Caco-2 (cell line): Measurements from ENCODE around the gene RRP1. TPM values are rescaled to one million over a fixed set of nuclear protein-coding genes. Genes with fewer than 3 reads are reported as not detected.
A peak's percentile ranks its signal among the peaks of the same experiment; 100 is the strongest.

Experiments used
- BruUV-seq: library from RNA; stranded (reverse); fragments of 400-500 nt; replicated peaks from 2 replicates; lab custom pipeline; 2021; lab: Mats Ljungman, UMichigan
- CTCF ChIA-PET: fragments of 300-600 bp; sonication (Branson Sonifier 250); formaldehyde crosslinking; loops from one replicate; lab custom pipeline; 2022; ENCODE audit warnings: antibody characterized with exemption; lab: Charles Lee
- POLR2A ChIA-PET: fragments of 300-600 bp; sonication (Branson Sonifier 250); formaldehyde crosslinking; loops from one replicate; lab custom pipeline; 2022; ENCODE audit warnings: antibody characterized with exemption; lab: Charles Lee
- DNase-seq, 2 experiments: peaks; one replicate each; pipeline versions ENCODE4 v3.0.0 to v3.0.0-alpha.2; 2020 to 2022
- H3K27me3 ChIP-seq: replicated peaks from 2 replicates; pipeline ENCODE4 v1.6.0; 2011; ENCODE audit warnings: low read length; ENCODE audit not compliant: control insufficient read depth, insufficient read depth
- H3K36me3 ChIP-seq: 2 replicates; pipeline ENCODE4 v1.5.1; 2011; ENCODE audit warnings: low read length; ENCODE audit not compliant: control insufficient read depth, insufficient read depth
- H3K4me1 ChIP-seq: fragments of 250-450 bp; sonication (Bioruptor Pico); 2 replicates; pipeline ENCODE4 v1.5.1; 2020; ENCODE audit warnings: mild to moderate bottlenecking
- H3K4me3 ChIP-seq: 2 replicates; pipeline ENCODE4 v1.5.1; 2011; ENCODE audit warnings: low read depth, mild to moderate bottlenecking, control low read depth, low read length
- H3K9me3 ChIP-seq: fragments of 250-450 bp; sonication (Bioruptor Pico); 2 replicates; pipeline ENCODE4 v1.5.1; 2020; ENCODE audit warnings: mild to moderate bottlenecking, moderate library complexity
- H3K27ac Mint-ChIP-seq: one replicate; pipeline ENCODE4 v1.8.0; 2022; ENCODE audit warnings: mixed read lengths; ENCODE audit not compliant: unreplicated experiment
- H3K27me3 Mint-ChIP-seq: one replicate; pipeline ENCODE4 v1.8.0; 2022; ENCODE audit warnings: mixed read lengths; ENCODE audit not compliant: insufficient read depth, unreplicated experiment
- H3K36me3 Mint-ChIP-seq: one replicate; pipeline ENCODE4 v1.8.0; 2022; ENCODE audit warnings: mild to moderate bottlenecking, mixed read lengths; ENCODE audit not compliant: insufficient read depth, unreplicated experiment
- H3K4me1 Mint-ChIP-seq: one replicate; pipeline ENCODE4 v1.8.0; 2022; ENCODE audit warnings: low read depth, mixed read lengths; ENCODE audit not compliant: unreplicated experiment
- H3K4me3 Mint-ChIP-seq: one replicate; pipeline ENCODE4 v1.8.0; 2022; ENCODE audit warnings: mild to moderate bottlenecking, moderate library complexity, mixed read lengths; ENCODE audit not compliant: unreplicated experiment
- H3K9me3 Mint-ChIP-seq: one replicate; pipeline ENCODE4 v1.8.0; 2022; ENCODE audit warnings: mixed read lengths; ENCODE audit not compliant: unreplicated experiment
- intact Hi-C: fragments of 100-400 bp; cut with micrococcal nuclease; formaldehyde crosslinking; loops from one replicate; pipeline ENCODE4 v1.10.0; 2022; ENCODE audit not compliant: unreplicated experiment
- total RNA-seq: library from RNA; stranded (reverse); gene quantifications from 2 replicates; pipeline ENCODE4 v1.2.3, GENCODE V29; 2022
- TF ChIP-seq, protein P1 (sequence below), 2 experiments: fragments of 200-600 bp in 1 of 2; IDR thresholded peaks; 1 replicate in 1 of 2; 2 replicates in 1 of 2; pipeline versions ENCODE4 v1.5.1 to v1.8.0; 2011 to 2022; ENCODE audit warnings: antibody characterized with exemption in 1 of 2, control low read depth in 1 of 2, inconsistent platforms in 1 of 2, low read depth in 1 of 2, low read length in 1 of 2, mild to moderate bottlenecking in 1 of 2, moderate library complexity in 1 of 2; ENCODE audit not compliant: insufficient read depth in 1 of 2, severe bottlenecking in 1 of 2, unreplicated experiment in 1 of 2

Gene RRP1
- total RNA-seq, 1 experiment from 2014 or later: 52.8 TPM

DNA sequence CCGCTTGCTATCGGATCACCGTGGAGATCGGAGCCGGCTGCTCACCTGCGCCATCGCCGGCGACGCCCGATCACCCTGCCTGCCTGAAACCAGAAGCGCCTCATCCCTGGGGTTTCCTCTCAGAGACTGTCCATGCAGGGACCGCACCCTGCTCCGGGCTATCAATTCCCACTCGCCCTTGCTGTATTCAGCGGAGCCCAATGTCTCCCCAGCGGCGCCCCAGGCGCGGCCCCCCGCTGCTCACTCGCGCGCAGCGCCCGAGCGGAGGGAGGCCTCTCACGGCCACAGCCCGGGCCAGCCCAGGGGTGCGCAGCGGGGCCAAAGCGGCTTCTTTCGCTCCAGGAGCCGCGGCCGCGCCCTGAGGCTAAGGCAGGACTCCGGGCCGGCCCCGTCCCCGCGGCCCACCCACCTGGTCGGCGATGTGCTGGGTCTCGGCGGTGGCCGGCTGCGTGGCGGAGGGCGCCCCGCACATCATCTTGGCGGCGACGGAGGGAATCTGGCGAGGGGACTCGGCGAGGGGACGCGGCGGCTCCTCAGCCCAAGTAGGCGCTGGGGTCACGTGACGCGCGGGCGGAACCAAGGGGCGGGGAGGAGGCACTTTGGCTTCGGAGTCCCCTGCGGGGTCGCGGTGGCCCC lies 13.5 kb upstream of the RRP1 start, which contains the start of gene CSTB:
Gene CSTB (minus strand): TSS at position 514 of the 636 bp plus-strand sequence. CDS start 39 bp downstream, at position 475.
- Mint-ChIP-seq H3K27me3 (no peaks in the 10 kb centered on the region), H3K4me3 (peak within 1 kb of the TSS; percentile 95), H3K4me1 (no peaks in the 10 kb centered on the region), H3K27ac (peak within 1 kb of the TSS; percentile 92), H3K36me3 (peaks cover 41% of the 10 kb centered on the region), H3K9me3 (no peaks in the 10 kb centered on the region)
- POLR2A ChIA-PET: no interaction called here
- Histone ChIP-seq H3K4me3 (peak within 1 kb of the TSS; percentile 80), H3K9me3 (no peaks in the 10 kb centered on the region), H3K4me1 (peaks cover 4% of the 10 kb centered on the region; the same call in 1 of the 2 replicates), H3K36me3 (peaks cover 2% of the 10 kb centered on the region), H3K27me3 (no peaks in the 10 kb centered on the region)
- TF ChIP-seq, protein P1, sequence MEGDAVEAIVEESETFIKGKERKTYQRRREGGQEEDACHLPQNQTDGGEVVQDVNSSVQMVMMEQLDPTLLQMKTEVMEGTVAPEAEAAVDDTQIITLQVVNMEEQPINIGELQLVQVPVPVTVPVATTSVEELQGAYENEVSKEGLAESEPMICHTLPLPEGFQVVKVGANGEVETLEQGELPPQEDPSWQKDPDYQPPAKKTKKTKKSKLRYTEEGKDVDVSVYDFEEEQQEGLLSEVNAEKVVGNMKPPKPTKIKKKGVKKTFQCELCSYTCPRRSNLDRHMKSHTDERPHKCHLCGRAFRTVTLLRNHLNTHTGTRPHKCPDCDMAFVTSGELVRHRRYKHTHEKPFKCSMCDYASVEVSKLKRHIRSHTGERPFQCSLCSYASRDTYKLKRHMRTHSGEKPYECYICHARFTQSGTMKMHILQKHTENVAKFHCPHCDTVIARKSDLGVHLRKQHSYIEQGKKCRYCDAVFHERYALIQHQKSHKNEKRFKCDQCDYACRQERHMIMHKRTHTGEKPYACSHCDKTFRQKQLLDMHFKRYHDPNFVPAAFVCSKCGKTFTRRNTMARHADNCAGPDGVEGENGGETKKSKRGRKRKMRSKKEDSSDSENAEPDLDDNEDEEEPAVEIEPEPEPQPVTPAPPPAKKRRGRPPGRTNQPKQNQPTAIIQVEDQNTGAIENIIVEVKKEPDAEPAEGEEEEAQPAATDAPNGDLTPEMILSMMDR (IDR thresholded peaks at IDR 0.05; ENCODE audit: insufficient read depth in 1 of 2, low read depth in 1 of 2, low read length in 1 of 2, severe bottlenecking in 1 of 2, unreplicated experiment in 1 of 2): no peak
- CTCF ChIA-PET: no interaction called here
- intact Hi-C loops: no loop called here
- BruUV-seq: no TSS peak
- DNase-seq: peak; percentile 88 to 89

DNA sequence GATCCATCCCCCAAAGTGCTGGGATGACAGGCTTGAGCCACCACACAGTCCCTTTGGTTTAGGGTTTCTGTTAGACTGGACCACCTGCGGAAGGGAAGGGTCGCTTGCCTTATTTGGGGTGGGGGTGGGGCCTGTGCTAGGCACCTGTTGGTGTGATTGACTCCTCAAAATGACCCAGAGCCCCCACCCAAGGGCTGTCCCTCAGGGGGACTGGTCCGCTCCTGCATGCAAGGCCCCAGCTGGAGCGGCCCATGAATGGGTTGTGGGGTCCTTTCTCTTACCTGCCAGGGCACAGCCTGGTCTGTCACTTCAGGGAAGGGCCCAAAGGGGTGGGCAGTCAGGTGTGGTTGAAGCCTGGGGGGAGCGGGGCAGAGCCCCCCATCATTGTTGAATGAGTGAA lies 11.4 kb upstream of the RRP1 start:
- H3K4me1 ChIP-seq: peaks cover 16% of the 10 kb centered on the region
- no peak overlapping the region for H3K4me3 ChIP-seq
- BruUV-seq: no TSS peak
- H3K36me3 ChIP-seq: peaks cover 2% of the 10 kb centered on the region
- Mint-ChIP-seq H3K4me1 (no peaks in the 10 kb centered on the region), H3K27me3 (no peaks in the 10 kb centered on the region), H3K36me3 (peaks cover 28% of the 10 kb centered on the region), H3K9me3 (no peaks in the 10 kb centered on the region), H3K4me3 (peak overlapping the region; percentile 55), H3K27ac (peak overlapping the region; percentile 49)
- H3K27me3 ChIP-seq: no peaks in the 10 kb centered on the region
- intact Hi-C loops: no loop called here
- no peaks in the 10 kb centered on the region for H3K9me3 ChIP-seq
- TF ChIP-seq, protein P1 (IDR thresholded peaks at IDR 0.05; ENCODE audit: insufficient read depth in 1 of 2, low read depth in 1 of 2, low read length in 1 of 2, severe bottlenecking in 1 of 2, unreplicated experiment in 1 of 2): no peak
- CTCF ChIA-PET: no interaction called here
- POLR2A ChIA-PET: no interaction called here
- DNase-seq: no peak

DNA sequence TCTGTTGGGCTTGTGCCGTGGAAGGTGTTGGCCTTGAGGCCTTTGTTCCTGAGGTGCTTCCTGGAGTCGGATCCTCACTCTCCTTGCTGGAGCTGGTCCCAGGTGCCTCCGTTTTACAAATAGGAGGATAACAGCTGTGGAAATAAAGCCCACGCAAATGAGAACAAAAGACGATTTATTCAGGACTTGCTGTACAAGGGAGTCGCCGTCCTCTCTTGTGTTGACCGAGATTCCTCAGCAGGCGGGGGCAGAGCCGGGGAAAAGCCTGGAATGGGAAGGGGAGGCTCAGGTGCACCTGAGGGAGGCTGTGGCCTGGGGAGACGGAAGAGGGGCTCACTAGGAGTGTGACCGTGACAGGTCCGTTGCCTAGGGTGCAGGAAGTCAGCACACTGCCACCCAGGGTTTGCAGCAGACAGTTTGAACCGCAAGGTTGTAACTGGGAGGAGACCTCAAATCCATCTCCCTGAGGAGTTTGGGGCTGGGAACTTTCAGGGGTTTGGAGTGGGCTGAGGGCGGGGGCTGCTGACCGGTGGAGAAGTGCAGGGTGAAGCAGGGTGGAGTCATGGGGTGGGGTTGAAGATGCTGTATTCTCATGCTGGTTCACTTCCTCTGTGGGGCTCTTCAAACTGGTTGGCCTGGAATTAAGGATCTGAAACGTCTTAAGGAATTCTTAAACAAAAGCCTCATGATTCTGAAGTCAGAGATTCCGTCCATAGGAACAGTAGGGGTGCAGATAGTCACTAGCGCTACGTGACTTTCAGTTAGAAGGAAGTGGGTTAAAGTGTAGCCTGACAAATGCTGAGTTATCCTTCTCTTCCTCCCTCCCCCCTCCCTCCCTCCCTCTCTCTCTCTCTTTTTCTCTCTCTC lies 10.7 kb upstream of the RRP1 start:
- Mint-ChIP-seq H3K27me3 (no peaks in the 10 kb centered on the region), H3K27ac (peak overlapping the region; percentile 49), H3K4me3 (no peak overlapping the region), H3K36me3 (peaks cover 20% of the 10 kb centered on the region), H3K4me1 (peaks cover 7% of the 10 kb centered on the region), H3K9me3 (no peaks in the 10 kb centered on the region)
- POLR2A ChIA-PET: no interaction called here
- Histone ChIP-seq H3K9me3 (no peaks in the 10 kb centered on the region), H3K36me3 (peaks cover 2% of the 10 kb centered on the region), H3K27me3 (no peaks in the 10 kb centered on the region), H3K4me3 (no peak overlapping the region), H3K4me1 (peaks cover 17% of the 10 kb centered on the region)
- intact Hi-C loops: no loop called here
- no TSS peak for BruUV-seq
- TF ChIP-seq, protein P1 (IDR thresholded peaks at IDR 0.05; ENCODE audit: insufficient read depth in 1 of 2, low read depth in 1 of 2, low read length in 1 of 2, severe bottlenecking in 1 of 2, unreplicated experiment in 1 of 2): no peak
- CTCF ChIA-PET: no interaction called here
- DNase-seq: no peak
